Measurements from ENCODE around the gene ATG9B.

The ATG9B gene

DNA sequence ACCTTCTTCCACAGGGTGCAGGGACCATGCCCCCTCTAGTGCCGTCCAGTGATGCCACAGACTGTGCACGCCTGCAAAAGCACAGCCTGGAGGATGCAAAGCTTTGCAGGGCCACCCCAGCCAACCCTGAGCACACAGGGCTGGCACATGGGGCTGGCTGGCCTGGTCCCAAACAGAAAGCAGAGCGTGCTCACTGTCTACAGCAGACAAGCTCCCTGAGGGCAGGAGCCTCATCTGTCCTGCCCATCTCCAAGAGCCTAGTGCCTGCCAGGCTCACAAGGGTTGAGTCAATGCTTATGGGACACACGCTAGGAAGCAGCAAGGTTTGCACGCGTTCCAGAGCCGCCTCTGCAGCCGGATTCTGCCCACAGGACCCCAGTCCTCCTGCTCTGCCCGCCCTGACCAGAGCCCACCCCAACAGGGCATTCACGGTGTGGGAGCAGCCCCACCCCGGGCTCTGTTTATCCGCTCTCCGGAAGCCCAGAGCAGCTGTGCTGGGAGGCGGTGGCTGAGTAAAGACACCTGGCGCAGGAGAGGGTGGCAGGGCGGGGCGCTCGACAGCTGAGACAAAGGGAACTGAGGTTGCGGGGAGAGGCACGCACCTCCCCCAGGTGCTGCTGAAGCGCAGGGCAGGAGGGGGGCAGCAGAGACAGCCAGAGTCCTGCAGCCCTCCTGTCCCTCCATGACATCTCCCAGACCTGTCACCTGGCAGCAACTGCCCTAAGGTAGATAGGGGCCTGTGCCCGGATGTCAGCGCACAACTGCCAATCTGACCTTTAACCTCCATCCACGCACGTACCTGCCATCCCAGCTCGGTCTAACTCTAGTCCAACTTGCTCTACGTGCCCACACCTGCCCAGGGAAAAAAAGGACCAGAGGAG lies 50.5 kb downstream of the ATG9B start:
- DNase-seq (ENCODE audit: low read depth) = peak; percentile 24
- H3K4me3 ChIP-seq (ENCODE audit: low read length) = no peak overlapping the region
- TF ChIP-seq, protein P1, sequence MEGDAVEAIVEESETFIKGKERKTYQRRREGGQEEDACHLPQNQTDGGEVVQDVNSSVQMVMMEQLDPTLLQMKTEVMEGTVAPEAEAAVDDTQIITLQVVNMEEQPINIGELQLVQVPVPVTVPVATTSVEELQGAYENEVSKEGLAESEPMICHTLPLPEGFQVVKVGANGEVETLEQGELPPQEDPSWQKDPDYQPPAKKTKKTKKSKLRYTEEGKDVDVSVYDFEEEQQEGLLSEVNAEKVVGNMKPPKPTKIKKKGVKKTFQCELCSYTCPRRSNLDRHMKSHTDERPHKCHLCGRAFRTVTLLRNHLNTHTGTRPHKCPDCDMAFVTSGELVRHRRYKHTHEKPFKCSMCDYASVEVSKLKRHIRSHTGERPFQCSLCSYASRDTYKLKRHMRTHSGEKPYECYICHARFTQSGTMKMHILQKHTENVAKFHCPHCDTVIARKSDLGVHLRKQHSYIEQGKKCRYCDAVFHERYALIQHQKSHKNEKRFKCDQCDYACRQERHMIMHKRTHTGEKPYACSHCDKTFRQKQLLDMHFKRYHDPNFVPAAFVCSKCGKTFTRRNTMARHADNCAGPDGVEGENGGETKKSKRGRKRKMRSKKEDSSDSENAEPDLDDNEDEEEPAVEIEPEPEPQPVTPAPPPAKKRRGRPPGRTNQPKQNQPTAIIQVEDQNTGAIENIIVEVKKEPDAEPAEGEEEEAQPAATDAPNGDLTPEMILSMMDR (IDR thresholded peaks at IDR 0.05; ENCODE audit: insufficient read depth, low read depth, low read length, missing control alignments) = no peak

DNA sequence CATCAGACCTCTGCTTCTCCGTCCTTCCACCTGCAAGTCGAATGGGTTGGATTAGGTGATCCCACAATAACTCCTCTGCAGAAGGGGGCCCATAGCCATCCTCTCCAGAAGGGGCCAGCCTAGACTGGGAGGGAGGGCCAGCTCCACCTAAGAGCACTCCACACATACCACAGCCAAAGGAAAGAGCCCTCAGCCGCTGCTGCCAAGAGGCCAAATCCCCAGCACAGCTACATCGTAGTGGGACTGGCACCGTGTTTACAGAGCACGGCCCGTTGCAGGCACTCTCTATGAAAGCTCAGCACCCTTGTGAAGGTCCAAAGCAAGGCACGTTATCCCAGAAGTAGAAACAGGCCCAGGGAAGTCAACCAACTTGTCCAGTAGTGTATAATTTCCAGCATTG lies 51.6 kb downstream of the ATG9B start:
- no peak for DNase-seq (ENCODE audit: low read depth)
- TF ChIP-seq, protein P1 (IDR thresholded peaks at IDR 0.05; ENCODE audit: insufficient read depth, low read depth, low read length, missing control alignments) = no peak
- H3K4me3 ChIP-seq (ENCODE audit: low read length) = no peak overlapping the region

DNA sequence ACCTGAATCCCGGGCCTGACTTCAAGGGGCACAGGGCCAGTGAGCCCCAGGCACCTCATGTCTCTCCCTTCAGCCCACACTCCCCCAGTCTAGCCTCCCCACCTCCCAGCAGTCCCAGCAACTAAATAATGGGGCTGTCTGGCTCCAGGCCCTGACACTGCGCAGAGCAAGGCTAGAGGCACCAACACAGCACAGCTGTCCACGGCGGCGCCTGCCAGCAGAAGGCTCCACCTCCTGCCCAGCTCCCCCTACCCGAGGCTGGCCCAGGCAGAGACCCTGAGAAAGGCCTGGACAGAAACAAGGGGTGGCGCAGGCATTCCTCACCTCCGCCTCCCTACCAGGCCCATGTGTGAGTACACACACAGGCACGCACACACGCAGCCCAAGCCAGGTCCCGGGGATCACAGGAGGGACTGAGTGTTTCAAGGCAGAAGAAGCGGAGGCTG lies 52.2 kb downstream of the ATG9B start:
- H3K4me3 ChIP-seq (ENCODE audit: low read length) = no peak overlapping the region
- DNase-seq (ENCODE audit: low read depth) = no peak
- TF ChIP-seq, protein P1 (IDR thresholded peaks at IDR 0.05; ENCODE audit: insufficient read depth, low read depth, low read length, missing control alignments) = no peak

DNA sequence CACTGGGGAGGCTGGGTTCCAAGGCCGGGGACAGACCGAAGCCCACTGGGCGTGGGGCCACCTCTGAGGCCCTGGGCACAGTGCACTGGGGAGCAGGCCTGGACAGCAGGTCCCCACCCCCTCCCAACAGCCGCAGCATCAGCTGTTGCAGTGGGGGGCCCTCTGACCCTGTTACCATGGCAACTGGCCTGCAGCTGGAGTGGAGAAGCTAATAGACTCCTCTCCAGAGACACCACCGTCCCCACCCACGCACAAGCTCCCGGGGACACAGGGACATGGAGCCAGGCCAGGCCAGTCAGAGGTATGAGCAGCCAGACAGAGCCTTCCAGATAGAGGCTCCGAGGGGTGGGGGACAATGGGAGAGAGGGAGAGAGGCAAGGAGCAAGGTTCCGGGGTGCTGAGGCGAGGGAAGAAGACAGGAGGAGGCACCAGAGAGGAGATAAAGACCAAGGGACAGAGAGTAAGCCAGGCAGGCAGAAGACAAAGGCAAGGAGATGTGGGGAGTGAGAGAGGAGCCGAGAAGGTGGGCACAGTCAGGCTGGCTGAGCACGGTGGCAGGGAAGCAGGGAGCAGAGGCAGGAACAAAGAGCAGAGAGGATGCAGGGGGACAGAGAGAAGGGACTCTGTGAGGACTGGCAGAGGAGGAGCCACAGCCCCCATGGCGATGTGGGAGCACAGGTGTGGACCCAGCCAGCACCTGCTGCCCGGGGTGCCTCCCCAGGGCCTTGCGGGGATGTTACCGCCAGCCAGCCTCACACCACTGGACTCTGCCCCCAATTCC lies 52.9 kb downstream of the ATG9B start:
- no peak overlapping the region for H3K4me3 ChIP-seq (ENCODE audit: low read length)
- no peak for DNase-seq (ENCODE audit: low read depth)
- TF ChIP-seq, protein P1 (IDR thresholded peaks at IDR 0.05; ENCODE audit: insufficient read depth, low read depth, low read length, missing control alignments) = no peak

DNA sequence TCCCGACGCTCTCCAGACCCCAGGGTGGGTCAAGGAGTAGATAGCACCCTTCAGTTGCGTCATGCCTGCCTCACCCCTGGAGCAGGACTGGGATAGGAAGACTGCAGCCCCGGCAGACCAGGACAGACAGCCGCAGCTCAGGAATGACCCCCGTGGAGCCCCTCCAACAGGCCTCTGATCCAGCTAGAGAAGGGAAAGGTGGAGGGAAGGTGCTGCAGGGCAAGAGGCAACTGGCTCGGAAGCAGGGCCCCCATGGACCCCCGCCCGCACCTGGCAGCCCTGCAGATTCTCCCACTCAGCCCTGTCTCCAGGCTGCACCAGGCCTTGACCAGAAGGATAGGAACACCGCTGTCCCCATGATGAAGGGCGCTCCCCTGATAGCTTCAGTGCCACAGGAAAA lies 53.9 kb downstream of the ATG9B start:
- no peak overlapping the region for H3K4me3 ChIP-seq (ENCODE audit: low read length)
- TF ChIP-seq, protein P1 (IDR thresholded peaks at IDR 0.05; ENCODE audit: insufficient read depth, low read depth, low read length, missing control alignments) = no peak
- no peak for DNase-seq (ENCODE audit: low read depth)

DNA sequence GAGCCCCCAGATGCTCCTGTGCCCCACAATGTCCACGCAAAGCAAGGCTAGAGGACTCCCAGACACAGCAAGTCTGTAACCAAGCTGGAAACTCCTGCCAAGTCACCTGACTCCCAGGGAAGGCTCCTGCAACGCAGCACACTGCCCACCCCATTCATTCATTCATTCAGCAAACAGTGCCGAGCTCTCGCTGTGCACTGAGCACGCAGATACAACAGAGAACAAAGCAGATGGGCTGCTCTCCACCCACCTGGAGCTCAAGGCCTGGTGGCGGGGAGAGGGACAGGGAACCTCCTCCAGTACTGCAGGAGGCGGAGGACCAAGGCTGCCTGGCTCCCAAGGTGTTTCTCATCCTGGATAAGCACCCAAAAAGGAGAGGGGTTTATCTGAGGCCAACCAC lies 54.8 kb downstream of the ATG9B start:
- TF ChIP-seq, protein P1 (IDR thresholded peaks at IDR 0.05; ENCODE audit: insufficient read depth, low read depth, low read length, missing control alignments) = no peak
- H3K4me3 ChIP-seq (ENCODE audit: low read length) = no peak overlapping the region
- DNase-seq (ENCODE audit: low read depth) = no peak

Measured in epithelial cell of esophagus (primary cell).